Neural progenitor cell (in vitro differentiated cells): ENCODE data around the gene EYA3. TPM values are rescaled to one million over a fixed set of nuclear protein-coding genes. Genes with fewer than 3 reads are reported as not detected.

Experiments used
- DNase-seq: peaks from one replicate; pipeline ENCODE4 v3.0.0-alpha.2; 2016; ENCODE audit warnings: low spot score
- H2AFZ ChIP-seq: fragments of 200-600 bp; sonication (generic); replicated peaks from 2 replicates; pipeline ENCODE4 v1.6.1; 2016; ENCODE audit warnings: antibody characterized with exemption
- H3F3A ChIP-seq: fragments of 200-600 bp; sonication (generic); 2 replicates; pipeline ENCODE4 v1.6.1; 2016; ENCODE audit warnings: antibody characterized with exemption, low read depth
- H3K27ac ChIP-seq: fragments of 200-600 bp; sonication (generic); 2 replicates; pipeline ENCODE4 v1.5.1; 2016; ENCODE audit warnings: mild to moderate bottlenecking
- H3K27me3 ChIP-seq: fragments of 200-600 bp; sonication (generic); 2 replicates; pipeline ENCODE4 v1.6.1; 2016; ENCODE audit warnings: mild to moderate bottlenecking, moderate library complexity
- H3K36me3 ChIP-seq: fragments of 200-600 bp; sonication (generic); 2 replicates; pipeline ENCODE4 v1.5.1; 2016
- H3K4me1 ChIP-seq: fragments of 200-600 bp; sonication (generic); 2 replicates; pipeline ENCODE4 v1.6.1; 2016; ENCODE audit warnings: mixed run types
- H3K4me2 ChIP-seq: fragments of 200-600 bp; sonication (generic); 2 replicates; pipeline ENCODE4 v1.6.1; 2016
- H3K4me3 ChIP-seq: fragments of 200-600 bp; sonication (generic); 2 replicates; pipeline ENCODE4 v1.5.1; 2016
- H3K79me2 ChIP-seq: fragments of 200-600 bp; sonication (generic); 2 replicates; pipeline ENCODE4 v1.6.1; 2016; ENCODE audit warnings: low read depth
- H3K9ac ChIP-seq: fragments of 200-600 bp; sonication (generic); 2 replicates; pipeline ENCODE4 v1.6.1; 2016
- H3K9me3 ChIP-seq: fragments of 200-600 bp; sonication (generic); 2 replicates; pipeline ENCODE4 v1.5.1; 2016; ENCODE audit warnings: low read depth
- H4K20me1 ChIP-seq: fragments of 200-600 bp; sonication (generic); 2 replicates; pipeline ENCODE4 v1.6.1; 2016; ENCODE audit warnings: low read depth
- H3K27ac Mint-ChIP-seq: 3 replicates; pipeline ENCODE4 v1.8.0; 2021; ENCODE audit warnings: mixed read lengths
- H3K27me3 Mint-ChIP-seq: 2 replicates; pipeline ENCODE4 v1.8.0; 2022; ENCODE audit warnings: low read depth, mild to moderate bottlenecking, inconsistent platforms, moderate library complexity, mixed read lengths; ENCODE audit not compliant: insufficient read depth
- H3K36me3 Mint-ChIP-seq: 3 replicates; pipeline ENCODE4 v1.8.0; 2021; ENCODE audit warnings: mixed read lengths
- H3K4me1 Mint-ChIP-seq: 3 replicates; pipeline ENCODE4 v1.8.0; 2021; ENCODE audit warnings: mixed read lengths
- H3K4me3 Mint-ChIP-seq: 3 replicates; pipeline ENCODE4 v1.8.0; 2021; ENCODE audit warnings: mild to moderate bottlenecking, moderate library complexity, mixed read lengths
- H3K9me3 Mint-ChIP-seq: 3 replicates; pipeline ENCODE4 v1.8.0; 2020; ENCODE audit warnings: mixed read lengths
- CTCF ChIP-seq: fragments of 200-600 bp; sonication (generic); IDR thresholded peaks from 2 replicates; pipeline ENCODE4 v1.5.1; 2017; ENCODE audit warnings: antibody characterized with exemption, mild to moderate bottlenecking
- EZH2 ChIP-seq: fragments of 200-600 bp; sonication (generic); IDR thresholded peaks from 2 replicates; pipeline ENCODE4 v1.6.1; 2017; ENCODE audit warnings: antibody characterized with exemption, mild to moderate bottlenecking, moderate library complexity
- EZH2phosphoT487 ChIP-seq: fragments of 200-600 bp; sonication (generic); IDR thresholded peaks from 2 replicates; pipeline ENCODE4 v1.6.1; 2017; ENCODE audit warnings: antibody characterized with exemption
- total RNA-seq: library from RNA; depleted of rRNA; stranded (reverse); fragments of >200 nt; gene quantifications from 2 replicates; pipeline ENCODE4 v1.2.3, GENCODE V29; 2015; ENCODE audit warnings: low replicate concordance

Gene EYA3
- total RNA-seq, 1 donor from 2014 or later: 32.9 TPM

- H3K79me2 ChIP-seq: peaks cover 96% of the 10 kb centered on the region
- H3K9me3 ChIP-seq: no peaks in the 10 kb centered on the region
- no peaks in the 10 kb centered on the region for H3K4me1 Mint-ChIP-seq
- no peaks in the 10 kb centered on the region for H3K9me3 Mint-ChIP-seq
- H3K36me3 ChIP-seq: no peaks in the 10 kb centered on the region
- H3K4me2 ChIP-seq: no peak overlapping the region
- no peak overlapping the region for H3K9ac ChIP-seq
- H3K36me3 Mint-ChIP-seq: peaks cover 1% of the 10 kb centered on the region
- TF ChIP-seq EZH2 (no peak), CTCF (no peak), EZH2phosphoT487 (no peak)
- H3F3A ChIP-seq: no peaks in the 10 kb centered on the region
- H3K27ac ChIP-seq: no peak overlapping the region
- no peaks in the 10 kb centered on the region for H3K27me3 Mint-ChIP-seq
- no peak overlapping the region for H2AFZ ChIP-seq
- H3K27me3 ChIP-seq: no peaks in the 10 kb centered on the region
- H3K27ac Mint-ChIP-seq: no peak overlapping the region
- H3K4me3 ChIP-seq: no peak overlapping the region
- peaks cover 38% of the 10 kb centered on the region for H4K20me1 ChIP-seq
- H3K4me3 Mint-ChIP-seq: no peak overlapping the region
- no peaks in the 10 kb centered on the region for H3K4me1 ChIP-seq
- DNase-seq: no peak
Measured at GRCh38 chr1:28078262-28078661, 10.1 kb downstream of the EYA3 start.

- H4K20me1 ChIP-seq: peaks cover 23% of the 10 kb centered on the region
- no peak overlapping the region for H2AFZ ChIP-seq
- peak overlapping the region; percentile 39 for H3K27ac ChIP-seq
- no peaks in the 10 kb centered on the region for H3F3A ChIP-seq
- Mint-ChIP-seq H3K4me3 (no peak overlapping the region), H3K27ac (no peak overlapping the region), H3K27me3 (no peaks in the 10 kb centered on the region), H3K9me3 (no peaks in the 10 kb centered on the region), H3K36me3 (no peaks in the 10 kb centered on the region), H3K4me1 (no peaks in the 10 kb centered on the region)
- TF ChIP-seq CTCF (no peak), EZH2phosphoT487 (no peak), EZH2 (no peak)
- H3K4me1 ChIP-seq: no peaks in the 10 kb centered on the region
- H3K4me2 ChIP-seq: no peak overlapping the region
- no peak overlapping the region for H3K4me3 ChIP-seq
- no peaks in the 10 kb centered on the region for H3K36me3 ChIP-seq
- H3K9ac ChIP-seq: no peak overlapping the region
- H3K9me3 ChIP-seq: no peaks in the 10 kb centered on the region
- no peaks in the 10 kb centered on the region for H3K27me3 ChIP-seq
- peaks cover 94% of the 10 kb centered on the region for H3K79me2 ChIP-seq
- DNase-seq: no peak
Measured at GRCh38 chr1:28074892-28075511, 13.4 kb downstream of the EYA3 start.

- Histone ChIP-seq H3K36me3 (no peaks in the 10 kb centered on the region), H3K4me2 (no peak overlapping the region), H3K27ac (no peak overlapping the region), H3K9ac (no peak overlapping the region), H4K20me1 (peaks cover 22% of the 10 kb centered on the region), H3K4me3 (no peak overlapping the region), H2AFZ (no peak overlapping the region), H3K9me3 (no peaks in the 10 kb centered on the region), H3K4me1 (no peaks in the 10 kb centered on the region), H3F3A (no peaks in the 10 kb centered on the region), H3K79me2 (peaks cover 88% of the 10 kb centered on the region), H3K27me3 (no peaks in the 10 kb centered on the region)
- Mint-ChIP-seq H3K27ac (no peak overlapping the region), H3K4me3 (no peak overlapping the region), H3K9me3 (no peaks in the 10 kb centered on the region), H3K4me1 (no peaks in the 10 kb centered on the region), H3K36me3 (no peaks in the 10 kb centered on the region), H3K27me3 (no peaks in the 10 kb centered on the region)
- DNase-seq: no peak
- TF ChIP-seq EZH2phosphoT487 (no peak), EZH2 (no peak), CTCF (no peak)
Measured at GRCh38 chr1:28073867-28074266, 14.5 kb downstream of the EYA3 start.
